HCT116 (cell line): ENCODE data around the gene EXOC6B.

Experiments used
- EZH2 ChIP-seq: fragments of 200-600 bp; sonication (generic); IDR thresholded peaks from 2 replicates; pipeline ENCODE4 v1.6.1; 2017; ENCODE audit warnings: antibody characterized with exemption, mixed run types
- FOSL1 ChIP-seq: IDR thresholded peaks from 2 replicates; pipeline ENCODE4 v1.6.1; 2012; ENCODE audit warnings: low read depth
- POLR2A ChIP-seq: IDR thresholded peaks from 2 replicates; pipeline ENCODE4 v1.7.0; 2011; ENCODE audit warnings: borderline replicate concordance; ENCODE audit not compliant: insufficient read depth, insufficient read length; ENCODE audit errors: extremely low read depth
- POLR2AphosphoS5 ChIP-seq: IDR thresholded peaks from 2 replicates; pipeline ENCODE4 v1.6.1; 2011; ENCODE audit warnings: mild to moderate bottlenecking, low read depth, low read length, moderate library complexity
- RAD21 ChIP-seq: IDR thresholded peaks from 2 replicates; pipeline ENCODE4 v1.6.1; 2012; ENCODE audit warnings: low read depth, mild to moderate bottlenecking
- SIN3A ChIP-seq: IDR thresholded peaks from 2 replicates; pipeline ENCODE4 v1.6.1; 2012; ENCODE audit warnings: low read depth
- TCF7L2 ChIP-seq: IDR thresholded peaks from 2 replicates; pipeline ENCODE4 v1.7.0; 2011; ENCODE audit warnings: borderline replicate concordance, inconsistent platforms; ENCODE audit not compliant: insufficient read depth, insufficient read length; ENCODE audit errors: extremely low read depth
- ZFX ChIP-seq: fragments of 450-650 bp; IDR thresholded peaks from 2 replicates; pipeline ENCODE4 v1.6.1; 2017
- ZNF274 ChIP-seq: fragments of 200-500 bp; sonication (Bioruptor generic); IDR thresholded peaks from 2 replicates; pipeline ENCODE4 v1.6.1; 2014; ENCODE audit warnings: mild to moderate bottlenecking, low read depth, low read length, inconsistent platforms
- TF ChIP-seq, protein P1 (sequence below), 3 experiments: fragments of 200-600 bp in 1 of 3; sonication (generic) in 1 of 3; IDR thresholded peaks in 2 of 3; conservative IDR thresholded peaks in 1 of 3; 2 replicates each; pipeline ENCODE4 v1.5.1; 2012 to 2017; ENCODE audit warnings: low read depth in 2 of 3, low read length in 2 of 3, antibody characterized with exemption in 1 of 3, borderline replicate concordance in 1 of 3, control low read depth in 1 of 3, mild to moderate bottlenecking in 1 of 3, mixed read lengths in 1 of 3, mixed run types in 1 of 3, moderate library complexity in 1 of 3; ENCODE audit not compliant: insufficient read depth in 1 of 3
- TF ChIP-seq, protein P2 (sequence below): IDR thresholded peaks from 2 replicates; pipeline ENCODE4 v1.6.1; 2012
- TF ChIP-seq, protein P3 (sequence below): IDR thresholded peaks from 2 replicates; pipeline ENCODE4 v1.6.1; 2012
- TF ChIP-seq, protein P4 (sequence below): IDR thresholded peaks from 2 replicates; pipeline ENCODE4 v1.6.1; 2012; ENCODE audit warnings: low read depth

DNA sequence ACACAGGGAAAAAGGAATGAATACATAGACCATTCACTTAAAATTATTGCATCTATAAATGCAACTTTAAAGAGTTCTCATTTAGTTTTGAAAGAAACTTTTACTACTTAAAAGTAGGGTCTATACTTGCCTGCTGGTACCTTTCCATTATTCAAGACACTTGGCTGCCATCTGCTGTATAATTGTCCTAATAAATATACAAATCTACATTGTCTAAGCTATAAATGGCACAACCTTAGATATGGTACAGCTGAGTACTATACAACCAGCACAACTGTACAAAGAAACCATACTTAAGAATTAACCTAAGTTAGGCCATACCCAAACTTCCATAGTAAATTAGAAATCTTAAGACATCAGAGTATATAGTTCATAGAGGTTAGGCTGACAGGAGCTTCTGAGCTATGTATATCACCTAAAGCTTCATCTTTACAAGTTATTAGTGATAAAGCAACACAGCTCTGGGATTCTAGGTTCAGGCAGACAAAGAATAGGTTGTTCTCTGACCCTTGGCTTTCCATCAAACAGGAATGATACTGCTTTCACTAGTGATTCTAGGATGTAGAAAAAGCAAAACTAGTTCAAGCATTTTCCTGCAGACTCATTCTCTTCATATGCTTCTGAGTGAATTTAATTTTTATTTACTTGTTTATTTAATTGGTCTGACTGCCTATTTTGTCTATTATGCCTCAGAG lies 22.1 kb downstream of the EXOC6B start:
- TF ChIP-seq POLR2A: no peak
- no peak for TF ChIP-seq SIN3A
- TF ChIP-seq, protein P1, sequence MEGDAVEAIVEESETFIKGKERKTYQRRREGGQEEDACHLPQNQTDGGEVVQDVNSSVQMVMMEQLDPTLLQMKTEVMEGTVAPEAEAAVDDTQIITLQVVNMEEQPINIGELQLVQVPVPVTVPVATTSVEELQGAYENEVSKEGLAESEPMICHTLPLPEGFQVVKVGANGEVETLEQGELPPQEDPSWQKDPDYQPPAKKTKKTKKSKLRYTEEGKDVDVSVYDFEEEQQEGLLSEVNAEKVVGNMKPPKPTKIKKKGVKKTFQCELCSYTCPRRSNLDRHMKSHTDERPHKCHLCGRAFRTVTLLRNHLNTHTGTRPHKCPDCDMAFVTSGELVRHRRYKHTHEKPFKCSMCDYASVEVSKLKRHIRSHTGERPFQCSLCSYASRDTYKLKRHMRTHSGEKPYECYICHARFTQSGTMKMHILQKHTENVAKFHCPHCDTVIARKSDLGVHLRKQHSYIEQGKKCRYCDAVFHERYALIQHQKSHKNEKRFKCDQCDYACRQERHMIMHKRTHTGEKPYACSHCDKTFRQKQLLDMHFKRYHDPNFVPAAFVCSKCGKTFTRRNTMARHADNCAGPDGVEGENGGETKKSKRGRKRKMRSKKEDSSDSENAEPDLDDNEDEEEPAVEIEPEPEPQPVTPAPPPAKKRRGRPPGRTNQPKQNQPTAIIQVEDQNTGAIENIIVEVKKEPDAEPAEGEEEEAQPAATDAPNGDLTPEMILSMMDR (IDR thresholded peaks at IDR 0.05 in 2 of 3, conservative IDR thresholded peaks at IDR 0.05 in 1 of 3; ENCODE audit: borderline replicate concordance in 1 of 3, insufficient read depth in 1 of 3, low read depth in 2 of 3, low read length in 2 of 3): no peak
- no peak for TF ChIP-seq EZH2
- no peak for TF ChIP-seq POLR2AphosphoS5
- no peak for TF ChIP-seq ZFX
- TF ChIP-seq, protein P2, sequence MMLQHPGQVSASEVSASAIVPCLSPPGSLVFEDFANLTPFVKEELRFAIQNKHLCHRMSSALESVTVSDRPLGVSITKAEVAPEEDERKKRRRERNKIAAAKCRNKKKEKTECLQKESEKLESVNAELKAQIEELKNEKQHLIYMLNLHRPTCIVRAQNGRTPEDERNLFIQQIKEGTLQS: no peak
- no peak for TF ChIP-seq RAD21
- TF ChIP-seq FOSL1: no peak
- TF ChIP-seq, protein P3, sequence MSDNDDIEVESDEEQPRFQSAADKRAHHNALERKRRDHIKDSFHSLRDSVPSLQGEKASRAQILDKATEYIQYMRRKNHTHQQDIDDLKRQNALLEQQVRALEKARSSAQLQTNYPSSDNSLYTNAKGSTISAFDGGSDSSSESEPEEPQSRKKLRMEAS: no peak
- no peak for TF ChIP-seq ZNF274
- no peak for TF ChIP-seq TCF7L2
- TF ChIP-seq, protein P4, sequence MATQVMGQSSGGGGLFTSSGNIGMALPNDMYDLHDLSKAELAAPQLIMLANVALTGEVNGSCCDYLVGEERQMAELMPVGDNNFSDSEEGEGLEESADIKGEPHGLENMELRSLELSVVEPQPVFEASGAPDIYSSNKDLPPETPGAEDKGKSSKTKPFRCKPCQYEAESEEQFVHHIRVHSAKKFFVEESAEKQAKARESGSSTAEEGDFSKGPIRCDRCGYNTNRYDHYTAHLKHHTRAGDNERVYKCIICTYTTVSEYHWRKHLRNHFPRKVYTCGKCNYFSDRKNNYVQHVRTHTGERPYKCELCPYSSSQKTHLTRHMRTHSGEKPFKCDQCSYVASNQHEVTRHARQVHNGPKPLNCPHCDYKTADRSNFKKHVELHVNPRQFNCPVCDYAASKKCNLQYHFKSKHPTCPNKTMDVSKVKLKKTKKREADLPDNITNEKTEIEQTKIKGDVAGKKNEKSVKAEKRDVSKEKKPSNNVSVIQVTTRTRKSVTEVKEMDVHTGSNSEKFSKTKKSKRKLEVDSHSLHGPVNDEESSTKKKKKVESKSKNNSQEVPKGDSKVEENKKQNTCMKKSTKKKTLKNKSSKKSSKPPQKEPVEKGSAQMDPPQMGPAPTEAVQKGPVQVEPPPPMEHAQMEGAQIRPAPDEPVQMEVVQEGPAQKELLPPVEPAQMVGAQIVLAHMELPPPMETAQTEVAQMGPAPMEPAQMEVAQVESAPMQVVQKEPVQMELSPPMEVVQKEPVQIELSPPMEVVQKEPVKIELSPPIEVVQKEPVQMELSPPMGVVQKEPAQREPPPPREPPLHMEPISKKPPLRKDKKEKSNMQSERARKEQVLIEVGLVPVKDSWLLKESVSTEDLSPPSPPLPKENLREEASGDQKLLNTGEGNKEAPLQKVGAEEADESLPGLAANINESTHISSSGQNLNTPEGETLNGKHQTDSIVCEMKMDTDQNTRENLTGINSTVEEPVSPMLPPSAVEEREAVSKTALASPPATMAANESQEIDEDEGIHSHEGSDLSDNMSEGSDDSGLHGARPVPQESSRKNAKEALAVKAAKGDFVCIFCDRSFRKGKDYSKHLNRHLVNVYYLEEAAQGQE: no peak
